Prostate gland (tissue), 2 donors: ENCODE data around the gene CRTC1.

ENCODE experiments used
- POLR2A ChIP-seq: fragments of 450-650 bp; IDR thresholded peaks from one replicate; pipeline ENCODE4 v1.6.1; 2016; ENCODE audit warnings: antibody characterized with exemption, mild to moderate bottlenecking
- TF ChIP-seq, protein P1 (sequence below), 4 experiments: fragments of 200-600 bp in 2 of 4; fragments of 450-650 bp in 2 of 4; sonication (generic) in 2 of 4; IDR thresholded peaks; 1 replicate in 3 of 4; 2 replicates in 1 of 4; pipeline ENCODE4 v1.5.1; 2016 to 2019; ENCODE audit warnings: antibody characterized with exemption in 4 of 4, mild to moderate bottlenecking in 2 of 4, moderate library complexity in 2 of 4

- TF ChIP-seq POLR2A, result no peak
- TF ChIP-seq, protein P1, sequence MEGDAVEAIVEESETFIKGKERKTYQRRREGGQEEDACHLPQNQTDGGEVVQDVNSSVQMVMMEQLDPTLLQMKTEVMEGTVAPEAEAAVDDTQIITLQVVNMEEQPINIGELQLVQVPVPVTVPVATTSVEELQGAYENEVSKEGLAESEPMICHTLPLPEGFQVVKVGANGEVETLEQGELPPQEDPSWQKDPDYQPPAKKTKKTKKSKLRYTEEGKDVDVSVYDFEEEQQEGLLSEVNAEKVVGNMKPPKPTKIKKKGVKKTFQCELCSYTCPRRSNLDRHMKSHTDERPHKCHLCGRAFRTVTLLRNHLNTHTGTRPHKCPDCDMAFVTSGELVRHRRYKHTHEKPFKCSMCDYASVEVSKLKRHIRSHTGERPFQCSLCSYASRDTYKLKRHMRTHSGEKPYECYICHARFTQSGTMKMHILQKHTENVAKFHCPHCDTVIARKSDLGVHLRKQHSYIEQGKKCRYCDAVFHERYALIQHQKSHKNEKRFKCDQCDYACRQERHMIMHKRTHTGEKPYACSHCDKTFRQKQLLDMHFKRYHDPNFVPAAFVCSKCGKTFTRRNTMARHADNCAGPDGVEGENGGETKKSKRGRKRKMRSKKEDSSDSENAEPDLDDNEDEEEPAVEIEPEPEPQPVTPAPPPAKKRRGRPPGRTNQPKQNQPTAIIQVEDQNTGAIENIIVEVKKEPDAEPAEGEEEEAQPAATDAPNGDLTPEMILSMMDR (IDR thresholded peaks at IDR 0.05), result no peak
Measured at GRCh38 chr19:18804643-18805042, 121.2 kb downstream of the CRTC1 start.
